ENCODE measurements around the gene SELPLG. TPM values are rescaled to one million over a fixed set of nuclear protein-coding genes. Genes with fewer than 3 reads are reported as not detected.
A peak's percentile ranks its signal among the peaks of the same experiment; 100 is the strongest.

Gene SELPLG
- total RNA-seq, result 47.4 and 49.4 TPM in 2 replicates

DNA sequence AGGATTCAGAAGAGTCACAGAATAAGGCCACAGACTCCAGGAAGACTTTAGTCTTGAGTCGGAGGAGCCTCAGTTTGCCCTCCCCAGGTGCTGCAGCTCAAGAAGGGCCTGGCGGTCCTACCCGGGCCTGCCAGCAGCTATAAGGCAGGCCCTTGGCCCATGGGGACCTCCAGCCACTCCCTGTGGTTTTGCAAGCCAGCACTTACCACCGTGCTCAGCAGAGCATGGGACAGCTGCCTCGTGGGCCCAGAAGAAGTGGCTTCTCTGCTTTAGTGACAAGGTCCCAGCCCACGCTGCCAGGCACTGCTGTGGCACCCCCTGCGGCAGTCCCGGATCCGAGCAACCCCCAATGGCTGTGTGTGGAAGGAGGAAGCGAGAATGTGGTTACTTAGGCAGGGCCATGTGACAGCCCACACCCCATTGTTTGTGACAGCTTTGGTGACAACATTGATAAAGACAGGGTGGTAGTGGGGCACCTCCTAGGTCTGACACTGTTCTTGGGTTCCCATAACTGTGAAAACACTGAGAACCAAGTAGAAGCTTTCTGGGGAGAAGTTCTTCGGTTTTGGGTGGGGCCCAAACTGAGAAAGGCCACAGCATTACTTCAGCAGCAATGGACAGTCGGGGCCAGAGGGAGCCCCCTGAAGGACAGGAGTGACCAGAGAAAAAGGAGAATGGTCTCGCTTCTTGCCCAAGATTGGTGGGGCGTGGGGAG is at the start of gene SELPLG:
SELPLG (minus strand) TSS at position 361 of the 715 bp plus-strand sequence. CDS start 9,587 bp downstream, outside the sequence.
- Mint-ChIP-seq H3K4me3 (peak within 1 kb of the TSS; percentile 98), H3K27me3 (no peaks in the 10 kb centered on the region), H3K36me3 (ENCODE audit: low read depth) (peaks cover 23% of the 10 kb centered on the region), H3K9me3 (no peaks in the 10 kb centered on the region), H3K4me1 (peaks cover 73% of the 10 kb centered on the region), H3K27ac (peak within 1 kb of the TSS; percentile 99)
- intact Hi-C loops (cut with micrococcal nuclease), result loop anchor here (1.0 to 5.0 kb wide), 8 partner anchors 17 to 871 kb away; partner anchors contain the start of genes CORO1C, PRDM4, UNG and USP30
- peak; percentile 95 for DNase-seq

GRCh38 chr12:108681317-108681716 is 47.6 kb upstream of the SELPLG start:
- H3K36me3 Mint-ChIP-seq (ENCODE audit: low read depth), result peaks cover 9% of the 10 kb centered on the region
- intact Hi-C loops (cut with micrococcal nuclease), result no loop called here
- H3K9me3 Mint-ChIP-seq, result no peaks in the 10 kb centered on the region
- peaks cover 18% of the 10 kb centered on the region for H3K4me1 Mint-ChIP-seq
- H3K27me3 Mint-ChIP-seq, result no peaks in the 10 kb centered on the region
- DNase-seq, result no peak
- H3K27ac Mint-ChIP-seq, result no peak overlapping the region
- H3K4me3 Mint-ChIP-seq, result no peak overlapping the region

GRCh38 chr12:108679106-108679681 is 45.5 kb upstream of the SELPLG start:
- Mint-ChIP-seq H3K9me3 (no peaks in the 10 kb centered on the region), H3K36me3 (ENCODE audit: low read depth) (peaks cover 16% of the 10 kb centered on the region), H3K27ac (no peak overlapping the region), H3K27me3 (no peaks in the 10 kb centered on the region), H3K4me3 (no peak overlapping the region), H3K4me1 (peaks cover 9% of the 10 kb centered on the region)
- DNase-seq, result no peak
- intact Hi-C loops (cut with micrococcal nuclease), result no loop called here

DNA sequence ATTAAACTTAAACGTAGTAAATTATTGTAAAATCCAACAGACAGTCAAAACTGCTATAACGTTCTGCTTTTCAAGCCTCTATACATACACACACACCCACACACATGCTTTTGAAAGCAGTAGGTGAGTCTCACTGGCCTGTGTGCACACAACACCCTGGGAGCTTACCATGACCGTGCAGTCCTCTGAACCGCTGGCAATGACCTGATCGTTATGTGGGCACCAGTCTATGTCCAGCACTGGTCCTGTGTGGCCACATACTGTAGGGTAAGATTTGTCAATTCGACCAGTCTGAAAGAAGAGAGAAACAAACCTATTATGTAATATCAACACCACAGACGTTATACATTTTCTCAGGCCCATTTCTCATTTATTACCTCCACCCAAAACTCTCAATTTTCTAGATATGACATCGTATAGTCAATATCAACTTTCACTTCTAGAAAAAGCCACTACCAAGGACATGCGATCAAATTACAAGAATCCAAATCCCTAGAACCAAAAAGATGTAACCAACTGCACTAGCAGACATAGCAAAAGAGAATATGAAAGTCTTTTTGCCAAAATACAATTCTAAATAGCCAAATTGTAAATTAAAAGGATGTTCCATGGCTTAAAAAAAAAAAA is 44.5 kb upstream of the SELPLG start:
- Mint-ChIP-seq H3K27ac (no peak overlapping the region), H3K4me1 (peaks cover 7% of the 10 kb centered on the region), H3K9me3 (no peaks in the 10 kb centered on the region), H3K27me3 (no peaks in the 10 kb centered on the region), H3K36me3 (ENCODE audit: low read depth) (peaks cover 16% of the 10 kb centered on the region), H3K4me3 (no peak overlapping the region)
- no peak for DNase-seq
- intact Hi-C loops (cut with micrococcal nuclease), result no loop called here

DNA sequence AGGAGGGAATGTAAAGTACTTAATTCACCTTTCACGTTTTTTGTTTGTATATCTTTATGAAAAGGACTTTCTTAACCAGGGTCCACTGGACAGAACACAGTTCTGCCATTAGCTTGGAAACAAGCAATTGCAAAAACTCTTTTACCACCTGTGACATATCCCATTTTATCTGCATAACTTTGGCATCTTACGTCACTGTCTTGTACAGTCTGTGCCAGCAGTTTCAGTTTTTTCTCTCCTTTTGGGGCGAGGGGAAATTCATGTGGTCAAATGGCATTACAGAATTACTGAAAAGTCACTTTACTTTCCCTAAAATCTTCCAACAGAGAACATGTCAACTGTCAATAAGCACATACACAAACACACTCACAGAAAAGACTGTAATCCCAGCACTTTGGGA is 43.7 kb upstream of the SELPLG start:
- H3K9me3 Mint-ChIP-seq, result no peaks in the 10 kb centered on the region
- intact Hi-C loops (cut with micrococcal nuclease), result no loop called here
- H3K4me1 Mint-ChIP-seq, result peaks cover 7% of the 10 kb centered on the region
- no peak overlapping the region for H3K27ac Mint-ChIP-seq
- DNase-seq, result no peak
- no peaks in the 10 kb centered on the region for H3K27me3 Mint-ChIP-seq
- H3K36me3 Mint-ChIP-seq (ENCODE audit: low read depth), result peaks cover 16% of the 10 kb centered on the region
- H3K4me3 Mint-ChIP-seq, result no peak overlapping the region

DNA sequence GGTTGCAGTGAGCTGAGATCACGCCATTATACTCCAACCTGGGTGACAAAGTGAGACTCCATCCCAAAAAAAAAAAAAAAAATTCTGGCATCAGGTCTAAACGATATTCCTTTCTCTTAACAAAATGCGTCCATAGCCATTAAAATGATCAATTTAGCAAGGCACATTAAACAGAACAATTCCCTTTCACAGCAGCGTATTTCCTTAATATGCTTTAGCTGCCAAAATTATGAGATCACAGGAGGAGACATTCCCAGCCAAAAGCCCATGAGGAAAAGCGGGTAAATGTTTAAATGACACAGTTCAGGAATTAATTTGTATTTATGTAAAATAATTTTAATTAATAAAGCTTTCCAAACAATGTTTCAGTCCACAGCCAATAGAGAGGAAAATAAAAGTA is 43.0 kb upstream of the SELPLG start:
- no peaks in the 10 kb centered on the region for H3K9me3 Mint-ChIP-seq
- H3K27me3 Mint-ChIP-seq, result no peaks in the 10 kb centered on the region
- intact Hi-C loops (cut with micrococcal nuclease), result no loop called here

GRCh38 chr12:108675792-108676191 is 42.1 kb upstream of the SELPLG start:
- H3K27me3 Mint-ChIP-seq, result no peaks in the 10 kb centered on the region
- H3K4me1 Mint-ChIP-seq, result peaks cover 3% of the 10 kb centered on the region
- H3K4me3 Mint-ChIP-seq, result no peak overlapping the region
- no peak for DNase-seq
- H3K36me3 Mint-ChIP-seq (ENCODE audit: low read depth), result peaks cover 18% of the 10 kb centered on the region
- intact Hi-C loops (cut with micrococcal nuclease), result no loop called here
- H3K27ac Mint-ChIP-seq, result no peak overlapping the region
- no peaks in the 10 kb centered on the region for H3K9me3 Mint-ChIP-seq

More for the DNA sequence above, 43.0 kb upstream of the SELPLG start:
- no peak for DNase-seq
- no peak overlapping the region for H3K27ac Mint-ChIP-seq
- H3K36me3 Mint-ChIP-seq (ENCODE audit: low read depth), result peaks cover 16% of the 10 kb centered on the region
- peaks cover 7% of the 10 kb centered on the region for H3K4me1 Mint-ChIP-seq
- no peak overlapping the region for H3K4me3 Mint-ChIP-seq

GRCh38 chr12:108672054-108672453 is 38.4 kb upstream of the SELPLG start:
- DNase-seq, result no peak
- no peak overlapping the region for H3K27ac Mint-ChIP-seq

DNA sequence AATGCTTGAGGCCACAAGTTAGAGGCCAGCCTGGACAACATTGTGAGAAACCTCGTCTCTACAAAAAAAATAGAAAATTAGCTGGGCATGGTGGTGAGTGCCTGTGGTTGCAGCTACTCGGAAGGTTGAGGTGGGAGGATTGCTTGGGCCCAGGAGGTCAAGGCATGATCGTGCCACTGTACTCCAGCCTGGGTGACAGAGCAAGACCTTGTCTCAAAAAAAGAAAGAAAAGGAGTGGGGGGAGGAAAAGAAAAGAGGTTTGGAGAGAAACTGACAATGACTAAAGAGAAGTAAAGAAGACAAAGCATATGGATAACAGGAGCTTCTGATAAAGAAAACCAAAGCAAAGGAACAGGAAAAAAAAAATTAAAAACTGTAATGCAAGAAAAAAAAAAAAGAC is 37.4 kb upstream of the SELPLG start:
- Mint-ChIP-seq H3K9me3 (no peaks in the 10 kb centered on the region), H3K4me1 (no peaks in the 10 kb centered on the region), H3K27me3 (no peaks in the 10 kb centered on the region), H3K27ac (no peak overlapping the region), H3K4me3 (no peak overlapping the region), H3K36me3 (ENCODE audit: low read depth) (peaks cover 9% of the 10 kb centered on the region)
- no peak for DNase-seq
- intact Hi-C loops (cut with micrococcal nuclease), result no loop called here

More at GRCh38 chr12:108672054-108672453, 38.4 kb upstream of the SELPLG start:
- Mint-ChIP-seq H3K36me3 (ENCODE audit: low read depth) (peaks cover 9% of the 10 kb centered on the region), H3K27me3 (no peaks in the 10 kb centered on the region), H3K4me3 (no peak overlapping the region), H3K4me1 (no peaks in the 10 kb centered on the region), H3K9me3 (no peaks in the 10 kb centered on the region)
- intact Hi-C loops (cut with micrococcal nuclease), result no loop called here

GRCh38 chr12:108670066-108670631 is 36.5 kb upstream of the SELPLG start:
- no peak for DNase-seq
- no peak overlapping the region for H3K4me3 Mint-ChIP-seq
- no peaks in the 10 kb centered on the region for H3K27me3 Mint-ChIP-seq
- H3K36me3 Mint-ChIP-seq (ENCODE audit: low read depth), result peaks cover 4% of the 10 kb centered on the region
- no peaks in the 10 kb centered on the region for H3K9me3 Mint-ChIP-seq
- intact Hi-C loops (cut with micrococcal nuclease), result no loop called here
- H3K4me1 Mint-ChIP-seq, result peaks cover 2% of the 10 kb centered on the region
- H3K27ac Mint-ChIP-seq, result no peak overlapping the region

GRCh38 chr12:108668542-108668941 is 34.8 kb upstream of the SELPLG start:
- intact Hi-C loops (cut with micrococcal nuclease), result loop anchor here (10.0 kb wide), 1 partner anchor 426 kb away; the partner anchor contains the start of genes ALKBH2 and UNG
- H3K27ac Mint-ChIP-seq, result no peak overlapping the region
- peaks cover 2% of the 10 kb centered on the region for H3K36me3 Mint-ChIP-seq (ENCODE audit: low read depth)

DNA sequence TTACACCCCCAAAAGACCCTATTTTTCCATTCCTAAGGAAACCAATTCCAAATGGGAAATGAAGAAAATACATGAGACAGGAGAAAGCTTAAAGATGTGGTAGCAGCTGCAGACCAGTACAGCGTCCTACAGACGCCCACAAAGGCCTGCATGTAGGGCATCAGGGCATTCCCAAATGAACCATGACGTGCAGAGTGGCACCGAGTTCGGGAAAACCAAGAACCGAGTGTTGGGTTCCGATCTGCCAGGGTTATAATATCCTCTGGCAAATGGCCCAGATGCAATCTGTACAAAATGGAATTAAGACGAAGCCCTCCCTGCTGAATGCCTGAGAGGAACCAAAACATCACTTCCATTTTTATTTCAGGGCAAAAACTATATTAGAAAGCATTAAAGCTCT is 34.4 kb upstream of the SELPLG start:
- H3K4me1 Mint-ChIP-seq, result peaks cover 15% of the 10 kb centered on the region
- no peak overlapping the region for H3K4me3 Mint-ChIP-seq
- H3K27me3 Mint-ChIP-seq, result no peaks in the 10 kb centered on the region
- no peak overlapping the region for H3K27ac Mint-ChIP-seq
- intact Hi-C loops (cut with micrococcal nuclease), result loop anchor here (10.0 kb wide), 1 partner anchor 427 kb away; the partner anchor contains the start of genes ALKBH2 and UNG
- H3K9me3 Mint-ChIP-seq, result no peaks in the 10 kb centered on the region
- H3K36me3 Mint-ChIP-seq (ENCODE audit: low read depth), result peaks cover 2% of the 10 kb centered on the region
- no peak for DNase-seq

More at GRCh38 chr12:108668542-108668941, 34.8 kb upstream of the SELPLG start:
- Mint-ChIP-seq H3K4me1 (peaks cover 12% of the 10 kb centered on the region), H3K27me3 (no peaks in the 10 kb centered on the region), H3K4me3 (no peak overlapping the region), H3K9me3 (no peaks in the 10 kb centered on the region)
- no peak for DNase-seq

DNA sequence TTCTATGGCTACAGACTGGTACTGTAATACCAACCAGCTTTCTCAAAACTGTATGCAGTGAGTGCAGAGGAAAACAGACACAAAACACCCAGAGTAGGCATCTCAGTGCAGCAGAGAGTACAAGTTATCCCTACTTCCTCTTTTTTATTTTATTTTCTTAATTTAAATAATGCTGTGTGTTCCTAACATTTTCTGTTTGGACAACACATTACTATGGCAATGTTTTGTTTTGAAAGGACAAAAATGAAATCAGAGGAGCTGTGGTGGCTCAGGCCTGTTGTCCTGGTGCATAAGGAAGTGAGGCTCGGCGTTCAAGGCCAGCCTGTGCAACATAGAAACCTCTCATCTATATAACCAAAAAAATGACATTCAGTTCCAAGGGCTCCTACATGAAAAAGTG is 33.7 kb upstream of the SELPLG start:
- H3K4me1 Mint-ChIP-seq, result peaks cover 15% of the 10 kb centered on the region
- no peak overlapping the region for H3K4me3 Mint-ChIP-seq
- intact Hi-C loops (cut with micrococcal nuclease), result loop anchor here (10.0 kb wide), 1 partner anchor 427 kb away; the partner anchor contains the start of genes ALKBH2 and UNG
- no peaks in the 10 kb centered on the region for H3K9me3 Mint-ChIP-seq
- no peak for DNase-seq
- H3K36me3 Mint-ChIP-seq (ENCODE audit: low read depth), result peaks cover 2% of the 10 kb centered on the region
- H3K27ac Mint-ChIP-seq, result no peak overlapping the region
- no peaks in the 10 kb centered on the region for H3K27me3 Mint-ChIP-seq

Data from activated CD4-positive, alpha-beta T cell treated with anti-CD3 and anti-CD28 coated beads, Interleukin-2, amount 10 ng/mL, durations not matched to agents 24 days and 14 days (primary cell).